HepG2 (cell line): ENCODE data around the gene SEC63. TPM values are rescaled to one million over a fixed set of nuclear protein-coding genes. Genes with fewer than 3 reads are reported as not detected.

Source experiments
- AGO1 ChIP-seq: fragments of 200-400 bp; formaldehyde crosslinking; IDR thresholded peaks from 2 replicates; pipeline ENCODE4 v1.6.1; 2017; ENCODE audit warnings: mild to moderate bottlenecking, low read depth, low read length, moderate library complexity; ENCODE audit not compliant: poor library complexity, severe bottlenecking
- ARID2 ChIP-seq: sonication (generic); formaldehyde crosslinking; IDR thresholded peaks from 2 replicates; pipeline ENCODE4 v1.8.1; 2022; ENCODE audit warnings: mild to moderate bottlenecking, missing genetic modification reagents, borderline replicate concordance
- BCLAF1 ChIP-seq: fragments of 450-650 bp; IDR thresholded peaks from 2 replicates; pipeline ENCODE4 v1.6.1; 2017; ENCODE audit warnings: mild to moderate bottlenecking
- CBX2 ChIP-seq, 2 experiments: fragments of 200-600 bp in 1 of 2; sonication (generic); formaldehyde crosslinking in 1 of 2; IDR thresholded peaks; 2 replicates each; pipeline versions ENCODE4 v1.7.0 to v1.8.1; 2018 to 2022; ENCODE audit warnings: low read depth in 2 of 2, low read length in 1 of 2, mild to moderate bottlenecking in 1 of 2, missing genetic modification reagents in 1 of 2
- CC2D1A ChIP-seq: sonication (generic); formaldehyde crosslinking; IDR thresholded peaks from 2 replicates; pipeline ENCODE4 v1.8.1; 2023; ENCODE audit warnings: mild to moderate bottlenecking, missing genetic modification reagents
- CEBPG ChIP-seq: IDR thresholded peaks from 2 replicates; pipeline ENCODE4 v1.6.1; 2016
- CHD4 ChIP-seq: fragments of 200-600 bp; sonication (generic); IDR thresholded peaks from 2 replicates; pipeline ENCODE4 v1.7.0; 2017; ENCODE audit warnings: mild to moderate bottlenecking, low read length, borderline replicate concordance
- HDAC2 ChIP-seq: sonication (generic); formaldehyde crosslinking; IDR thresholded peaks from 2 replicates; pipeline ENCODE4 v1.4.0; 2020; ENCODE audit warnings: missing genetic modification reagents
- HES4 ChIP-seq: sonication (generic); formaldehyde crosslinking; IDR thresholded peaks from 2 replicates; pipeline ENCODE4 v1.9.0; 2021; ENCODE audit warnings: mild to moderate bottlenecking, missing genetic modification reagents, borderline replicate concordance
- HNRNPL ChIP-seq: fragments of 200-400 bp; formaldehyde crosslinking; IDR thresholded peaks from 2 replicates; pipeline ENCODE4 v1.6.1; 2017; ENCODE audit warnings: mild to moderate bottlenecking, low read depth, low read length
- SCMH1 ChIP-seq: sonication (generic); formaldehyde crosslinking; IDR thresholded peaks from 2 replicates; pipeline ENCODE4 v1.9.0; 2021; ENCODE audit warnings: missing genetic modification reagents, mild to moderate bottlenecking, borderline replicate concordance
- TBP ChIP-seq: sonication (generic); formaldehyde crosslinking; IDR thresholded peaks from 2 replicates; pipeline ENCODE4 v1.5.0; 2020; ENCODE audit warnings: missing genetic modification reagents
- TMF1 ChIP-seq: sonication (generic); formaldehyde crosslinking; IDR thresholded peaks from 2 replicates; pipeline ENCODE4 v1.8.1; 2022; ENCODE audit warnings: low read depth, missing genetic modification reagents
- WIZ ChIP-seq: sonication (generic); formaldehyde crosslinking; IDR thresholded peaks from 2 replicates; pipeline ENCODE4 v1.5.1; 2020; ENCODE audit warnings: mild to moderate bottlenecking, missing genetic modification reagents
- ZKSCAN1 ChIP-seq: fragments of 150-350 bp; IDR thresholded peaks from 2 replicates; pipeline ENCODE4 v1.6.1; 2014; ENCODE audit warnings: low read length
- ZNF264 ChIP-seq: sonication (generic); formaldehyde crosslinking; IDR thresholded peaks from 2 replicates; pipeline ENCODE4 v1.4.0; 2020; ENCODE audit warnings: missing genetic modification reagents
- ZNF3 ChIP-seq: IDR thresholded peaks from 2 replicates; pipeline ENCODE4 v1.7.0; 2017; ENCODE audit warnings: inconsistent platforms
- ZNF484 ChIP-seq: sonication (generic); formaldehyde crosslinking; IDR thresholded peaks from 2 replicates; pipeline ENCODE4 v1.5.1; 2020; ENCODE audit warnings: mild to moderate bottlenecking, low read depth, missing genetic modification reagents, borderline replicate concordance
- ZNF552 ChIP-seq: sonication (generic); formaldehyde crosslinking; IDR thresholded peaks from 2 replicates; pipeline ENCODE4 v1.9.0; 2022; ENCODE audit warnings: missing genetic modification reagents, mild to moderate bottlenecking, borderline replicate concordance
- ZNF614 ChIP-seq: IDR thresholded peaks from 2 replicates; pipeline ENCODE4 v1.6.1; 2018; ENCODE audit warnings: missing biosample characterization, missing genetic modification reagents, inconsistent platforms, borderline replicate concordance
- ZNF703 ChIP-seq: sonication (generic); formaldehyde crosslinking; IDR thresholded peaks from 2 replicates; pipeline ENCODE4 v1.5.1; 2020; ENCODE audit warnings: missing genetic modification reagents, mild to moderate bottlenecking, moderate library complexity, borderline replicate concordance
- polyA plus RNA-seq, 8 experiments: library from polyadenylated mRNA; depleted of rRNA in 3 of 8; stranded (reverse) in 7 of 8; unstranded in 1 of 8; fragments of >200 nt; fragmentation: Illumina TruSeq in 4 of 8; extraction: Trizol in 4 of 8; gene quantifications; 2 replicates each; pipeline versions ENCODE4 v1.2.1 to v1.2.3, GENCODE V29; 2011 to 2016; ENCODE audit warnings: low read depth in 4 of 8, missing spikeins in 1 of 8, mixed read lengths in 1 of 8; ENCODE audit not compliant: insufficient read depth in 1 of 8
- total RNA-seq, 5 experiments: library from RNA; depleted of rRNA; stranded (reverse); fragments of >200 nt; fragmentation: Illumina TruSeq; extraction: Trizol; gene quantifications; 2 replicates each; pipeline ENCODE4 v1.2.3, GENCODE V29; 2016; ENCODE audit warnings: low read depth in 1 of 5
- TF ChIP-seq, protein P1 (sequence below): sonication (generic); formaldehyde crosslinking; IDR thresholded peaks from 2 replicates; pipeline ENCODE4 v1.4.0; 2020; ENCODE audit warnings: missing genetic modification reagents

The SEC63 gene
- total and polyA plus RNA-seq, 2 of the 13 experiments (the other 11 are each of a cell fraction or from before 2014, with no cell fraction given), result 20.2 to 45.9 TPM

GRCh38 chr6:108001696-108002231 is 43.8 kb upstream of the SEC63 start (continued):
- TF ChIP-seq, protein P1, sequence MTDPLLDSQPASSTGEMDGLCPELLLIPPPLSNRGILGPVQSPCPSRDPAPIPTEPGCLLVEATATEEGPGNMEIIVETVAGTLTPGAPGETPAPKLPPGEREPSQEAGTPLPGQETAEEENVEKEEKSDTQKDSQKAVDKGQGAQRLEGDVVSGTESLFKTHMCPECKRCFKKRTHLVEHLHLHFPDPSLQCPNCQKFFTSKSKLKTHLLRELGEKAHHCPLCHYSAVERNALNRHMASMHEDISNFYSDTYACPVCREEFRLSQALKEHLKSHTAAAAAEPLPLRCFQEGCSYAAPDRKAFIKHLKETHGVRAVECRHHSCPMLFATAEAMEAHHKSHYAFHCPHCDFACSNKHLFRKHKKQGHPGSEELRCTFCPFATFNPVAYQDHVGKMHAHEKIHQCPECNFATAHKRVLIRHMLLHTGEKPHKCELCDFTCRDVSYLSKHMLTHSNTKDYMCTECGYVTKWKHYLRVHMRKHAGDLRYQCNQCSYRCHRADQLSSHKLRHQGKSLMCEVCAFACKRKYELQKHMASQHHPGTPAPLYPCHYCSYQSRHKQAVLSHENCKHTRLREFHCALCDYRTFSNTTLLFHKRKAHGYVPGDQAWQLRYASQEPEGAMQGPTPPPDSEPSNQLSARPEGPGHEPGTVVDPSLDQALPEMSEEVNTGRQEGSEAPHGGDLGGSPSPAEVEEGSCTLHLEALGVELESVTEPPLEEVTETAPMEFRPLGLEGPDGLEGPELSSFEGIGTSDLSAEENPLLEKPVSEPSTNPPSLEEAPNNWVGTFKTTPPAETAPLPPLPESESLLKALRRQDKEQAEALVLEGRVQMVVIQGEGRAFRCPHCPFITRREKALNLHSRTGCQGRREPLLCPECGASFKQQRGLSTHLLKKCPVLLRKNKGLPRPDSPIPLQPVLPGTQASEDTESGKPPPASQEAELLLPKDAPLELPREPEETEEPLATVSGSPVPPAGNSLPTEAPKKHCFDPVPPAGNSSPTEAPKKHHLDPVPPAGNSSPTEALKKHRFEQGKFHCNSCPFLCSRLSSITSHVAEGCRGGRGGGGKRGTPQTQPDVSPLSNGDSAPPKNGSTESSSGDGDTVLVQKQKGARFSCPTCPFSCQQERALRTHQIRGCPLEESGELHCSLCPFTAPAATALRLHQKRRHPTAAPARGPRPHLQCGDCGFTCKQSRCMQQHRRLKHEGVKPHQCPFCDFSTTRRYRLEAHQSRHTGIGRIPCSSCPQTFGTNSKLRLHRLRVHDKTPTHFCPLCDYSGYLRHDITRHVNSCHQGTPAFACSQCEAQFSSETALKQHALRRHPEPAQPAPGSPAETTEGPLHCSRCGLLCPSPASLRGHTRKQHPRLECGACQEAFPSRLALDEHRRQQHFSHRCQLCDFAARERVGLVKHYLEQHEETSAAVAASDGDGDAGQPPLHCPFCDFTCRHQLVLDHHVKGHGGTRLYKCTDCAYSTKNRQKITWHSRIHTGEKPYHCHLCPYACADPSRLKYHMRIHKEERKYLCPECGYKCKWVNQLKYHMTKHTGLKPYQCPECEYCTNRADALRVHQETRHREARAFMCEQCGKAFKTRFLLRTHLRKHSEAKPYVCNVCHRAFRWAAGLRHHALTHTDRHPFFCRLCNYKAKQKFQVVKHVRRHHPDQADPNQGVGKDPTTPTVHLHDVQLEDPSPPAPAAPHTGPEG (CRISPR knock-in tag), result no peak
- no peak; the same call in 1 of the 2 replicates for TF ChIP-seq CHD4
- TF ChIP-seq SCMH1 (CRISPR knock-in tag), result no peak
- no peak for TF ChIP-seq BCLAF1
- peak; percentile 58; the same call in 1 of the 2 replicates for TF ChIP-seq ZNF3 (CRISPR knock-in tag)
- TF ChIP-seq WIZ (CRISPR knock-in tag), result no peak
- TF ChIP-seq HDAC2, result peak; percentile 41
- no peak for TF ChIP-seq CC2D1A
- TF ChIP-seq ZNF484, result no peak
- TF ChIP-seq ZNF614 (CRISPR knock-in tag), result 0 out of 2 replicates have a peak, but pooled peaks have one; percentile 26
- no peak; the same call in 1 of the 2 replicates for TF ChIP-seq ZNF552 (CRISPR knock-in tag)
- no peak for TF ChIP-seq HNRNPL
- no peak for TF ChIP-seq TMF1 (CRISPR knock-in tag)
- no peak for TF ChIP-seq ZKSCAN1
- TF ChIP-seq TBP, result no peak
- no peak for TF ChIP-seq ARID2 (CRISPR knock-in tag)
- no peak for TF ChIP-seq ZNF703
- TF ChIP-seq CEBPG (CRISPR knock-in tag), result no peak; the same call in 1 of the 2 replicates
- TF ChIP-seq ZNF264 (CRISPR knock-in tag), result no peak
- no peak for TF ChIP-seq HES4 (CRISPR knock-in tag)
- no peak for TF ChIP-seq CBX2 (IDR thresholded peaks at IDR 0.05; ENCODE audit: low read depth, low read length)
- TF ChIP-seq CBX2 (CRISPR knock-in tag; IDR thresholded peaks at IDR 0.05; ENCODE audit: low read depth), result no peak
- TF ChIP-seq AGO1, result no peak
